BE2C (cell line): ENCODE results near the gene PDCD1.

ENCODE experiments used
- DNase-seq: peaks from one replicate; pipeline ENCODE4 v3.0.0-alpha.2; 2020
- H3K27me3 ChIP-seq: fragments of 250-450 bp; sonication (Bioruptor Pico); 2 replicates; pipeline ENCODE4 v1.5.1; 2020; ENCODE audit warnings: mild to moderate bottlenecking
- H3K36me3 ChIP-seq: fragments of 250-450 bp; sonication (Bioruptor Pico); 2 replicates; pipeline ENCODE4 v1.5.1; 2020; ENCODE audit warnings: mild to moderate bottlenecking
- H3K4me1 ChIP-seq: fragments of 250-450 bp; sonication (Bioruptor Pico); 2 replicates; pipeline ENCODE4 v1.5.1; 2020
- H3K4me3 ChIP-seq: 2 replicates; pipeline ENCODE4 v1.5.1; 2011; ENCODE audit warnings: low read depth, low read length
- H3K9me3 ChIP-seq: fragments of 250-450 bp; sonication (Bioruptor Pico); 2 replicates; pipeline ENCODE4 v1.5.1; 2020
- TF ChIP-seq, protein P1 (sequence below): IDR thresholded peaks from 2 replicates; pipeline ENCODE4 v1.5.1; 2012; ENCODE audit warnings: mild to moderate bottlenecking, low read depth, low read length

PDCD1 gene

DNA sequence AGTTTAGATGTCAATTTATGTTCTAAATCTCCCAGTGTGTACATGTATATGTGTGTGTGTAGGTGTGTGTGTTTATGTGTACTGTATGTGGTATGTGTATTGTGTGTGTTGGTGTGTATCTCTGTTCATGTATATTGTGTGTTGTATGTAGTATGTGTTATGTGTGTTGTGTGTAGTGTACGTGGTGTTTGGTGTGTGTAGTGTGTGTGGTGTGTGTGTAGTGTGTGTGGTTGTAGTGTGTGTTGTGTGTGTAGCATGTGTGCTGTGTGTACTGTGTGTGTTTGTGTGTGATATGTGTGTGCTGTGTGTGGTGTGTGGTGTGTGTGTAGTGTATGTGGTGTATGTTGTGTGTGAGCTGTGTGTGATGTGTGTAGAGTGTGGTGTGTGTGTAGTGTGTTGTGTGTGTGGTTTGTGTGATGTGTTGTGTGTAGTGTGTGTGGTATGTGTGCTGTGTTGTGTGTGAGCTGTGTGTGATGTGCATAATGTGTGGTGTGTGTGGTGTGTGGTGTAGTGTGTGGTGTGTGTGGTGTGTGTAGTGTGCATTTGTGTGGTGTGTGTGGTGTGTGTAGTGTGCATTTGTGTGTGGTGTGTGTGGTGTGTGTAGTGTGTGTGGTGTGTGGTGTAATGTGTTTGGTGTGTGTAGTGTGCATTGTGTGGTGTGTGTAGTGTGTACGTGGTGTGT lies 5.6 kb upstream of the PDCD1 start:
- H3K4me3 ChIP-seq = no peak overlapping the region
- H3K9me3 ChIP-seq = no peaks in the 10 kb centered on the region
- no peaks in the 10 kb centered on the region for H3K36me3 ChIP-seq
- DNase-seq = no peak
- no peaks in the 10 kb centered on the region for H3K27me3 ChIP-seq
- H3K4me1 ChIP-seq = peaks cover 21% of the 10 kb centered on the region
- TF ChIP-seq, protein P1, sequence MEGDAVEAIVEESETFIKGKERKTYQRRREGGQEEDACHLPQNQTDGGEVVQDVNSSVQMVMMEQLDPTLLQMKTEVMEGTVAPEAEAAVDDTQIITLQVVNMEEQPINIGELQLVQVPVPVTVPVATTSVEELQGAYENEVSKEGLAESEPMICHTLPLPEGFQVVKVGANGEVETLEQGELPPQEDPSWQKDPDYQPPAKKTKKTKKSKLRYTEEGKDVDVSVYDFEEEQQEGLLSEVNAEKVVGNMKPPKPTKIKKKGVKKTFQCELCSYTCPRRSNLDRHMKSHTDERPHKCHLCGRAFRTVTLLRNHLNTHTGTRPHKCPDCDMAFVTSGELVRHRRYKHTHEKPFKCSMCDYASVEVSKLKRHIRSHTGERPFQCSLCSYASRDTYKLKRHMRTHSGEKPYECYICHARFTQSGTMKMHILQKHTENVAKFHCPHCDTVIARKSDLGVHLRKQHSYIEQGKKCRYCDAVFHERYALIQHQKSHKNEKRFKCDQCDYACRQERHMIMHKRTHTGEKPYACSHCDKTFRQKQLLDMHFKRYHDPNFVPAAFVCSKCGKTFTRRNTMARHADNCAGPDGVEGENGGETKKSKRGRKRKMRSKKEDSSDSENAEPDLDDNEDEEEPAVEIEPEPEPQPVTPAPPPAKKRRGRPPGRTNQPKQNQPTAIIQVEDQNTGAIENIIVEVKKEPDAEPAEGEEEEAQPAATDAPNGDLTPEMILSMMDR = no peak

DNA sequence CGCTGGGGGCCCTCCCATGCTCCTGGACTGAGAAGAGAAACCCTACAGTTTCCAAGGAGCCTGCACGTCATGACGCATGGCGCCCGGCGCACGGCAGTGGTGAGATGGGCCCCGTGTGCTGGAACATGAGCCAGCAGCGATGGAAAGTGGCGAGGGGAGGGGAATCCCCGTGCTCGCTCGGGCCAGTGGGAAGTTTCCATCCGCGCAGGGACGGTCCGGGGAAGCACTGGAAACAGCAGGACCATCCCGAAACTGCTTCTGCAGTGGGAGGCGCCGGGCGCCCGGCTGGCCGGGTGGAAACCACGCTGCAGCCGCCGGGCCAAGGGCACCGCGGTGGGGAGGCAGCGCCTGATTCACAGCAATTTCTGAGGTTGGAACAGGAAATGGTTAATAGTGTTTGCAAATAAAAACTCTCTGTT lies 4.9 kb upstream of the PDCD1 start:
- Histone ChIP-seq H3K9me3 (no peaks in the 10 kb centered on the region), H3K4me3 (no peak overlapping the region), H3K36me3 (no peaks in the 10 kb centered on the region), H3K27me3 (no peaks in the 10 kb centered on the region), H3K4me1 (peaks cover 23% of the 10 kb centered on the region)
- TF ChIP-seq, protein P1 = no peak
- peak; percentile 4 for DNase-seq

DNA sequence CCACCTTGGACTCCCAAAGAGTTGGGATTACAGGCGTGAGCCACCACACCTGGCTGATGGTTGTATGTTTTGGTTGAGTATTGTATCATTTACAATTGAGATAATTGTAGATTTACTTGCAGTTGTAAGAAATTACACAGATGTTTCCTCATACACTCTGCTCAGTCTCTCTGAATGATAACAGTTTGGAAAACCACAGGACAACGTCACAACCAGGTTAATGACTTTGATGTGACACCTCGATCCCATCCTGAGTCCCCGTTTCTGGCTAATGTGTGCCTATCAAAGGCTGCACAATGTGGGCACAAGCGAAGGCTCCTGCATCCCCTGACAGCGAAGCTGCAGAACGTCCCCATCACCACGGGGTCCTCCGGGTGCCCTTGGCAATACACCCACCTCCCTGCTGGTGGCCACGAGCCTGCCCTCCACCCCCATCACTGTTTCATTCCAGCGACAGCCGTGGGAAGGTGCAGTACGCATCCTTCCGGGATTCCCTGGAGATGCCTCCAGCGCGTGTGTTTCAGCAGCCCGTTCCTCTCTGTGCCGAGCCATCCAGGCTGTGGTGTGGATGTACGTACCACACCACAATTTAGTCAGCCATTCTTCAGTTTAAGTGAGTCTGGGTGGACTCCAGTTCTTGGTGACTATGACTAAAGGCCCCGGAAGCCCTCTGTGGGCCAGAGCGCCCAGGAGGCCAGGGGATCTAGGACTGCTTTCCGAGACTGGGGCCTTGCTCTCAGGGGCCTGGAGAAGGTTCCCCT lies 4.3 kb upstream of the PDCD1 start:
- Histone ChIP-seq H3K4me3 (no peak overlapping the region), H3K27me3 (no peaks in the 10 kb centered on the region), H3K9me3 (no peaks in the 10 kb centered on the region), H3K36me3 (no peaks in the 10 kb centered on the region), H3K4me1 (peaks cover 18% of the 10 kb centered on the region)
- no peak for DNase-seq
- TF ChIP-seq, protein P1 = no peak

DNA sequence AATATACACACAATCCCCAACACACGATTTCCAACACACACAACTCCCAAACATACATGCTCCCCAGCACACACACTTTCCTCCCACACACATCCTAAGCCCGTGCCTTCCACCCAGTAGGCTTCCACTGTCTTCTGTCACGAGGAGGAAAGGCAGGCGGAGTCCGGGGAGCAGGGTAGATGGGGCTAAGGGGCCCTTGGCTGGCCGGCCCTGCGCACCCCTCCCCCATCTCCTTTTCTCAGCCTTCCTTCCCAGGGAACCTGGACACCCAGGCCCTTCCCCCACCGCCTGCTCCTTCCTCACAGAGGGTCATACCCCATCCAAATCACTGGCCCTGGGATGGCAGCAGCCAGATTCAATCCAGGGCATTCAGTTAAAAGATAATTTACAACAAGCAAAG lies 3.4 kb upstream of the PDCD1 start:
- TF ChIP-seq, protein P1 = no peak
- Histone ChIP-seq H3K36me3 (no peaks in the 10 kb centered on the region), H3K27me3 (no peaks in the 10 kb centered on the region), H3K9me3 (no peaks in the 10 kb centered on the region), H3K4me3 (no peak overlapping the region), H3K4me1 (peaks cover 18% of the 10 kb centered on the region)
- peak; percentile 9 for DNase-seq

DNA sequence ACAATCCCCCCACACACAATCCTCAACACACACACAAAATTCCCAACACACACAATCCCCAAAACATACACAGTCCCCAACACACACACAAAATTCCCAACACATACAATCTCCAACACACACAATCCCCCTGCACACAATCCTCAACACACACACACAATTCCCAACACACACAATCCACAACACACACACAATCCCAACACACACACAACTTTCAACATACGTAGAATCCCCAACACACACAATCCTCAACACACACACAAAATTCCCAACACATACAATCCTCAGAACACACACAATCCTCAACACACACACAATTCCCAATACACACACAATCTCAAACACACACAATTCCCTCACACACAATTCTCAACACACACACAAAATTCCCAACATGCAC lies 2.6 kb upstream of the PDCD1 start:
- Histone ChIP-seq H3K4me1 (peaks cover 18% of the 10 kb centered on the region), H3K4me3 (no peak overlapping the region), H3K9me3 (no peaks in the 10 kb centered on the region), H3K36me3 (no peaks in the 10 kb centered on the region), H3K27me3 (no peaks in the 10 kb centered on the region)
- no peak for DNase-seq
- TF ChIP-seq, protein P1 = no peak
